Urothelium cell line (cell line): Measurements from ENCODE around the gene FOXP1.

Source experiments
- DNase-seq: peaks from one replicate; pipeline ENCODE4 v3.0.0; 2011; ENCODE audit warnings: low spot score, mixed read lengths
- FAIRE-seq: peaks from 2 replicates; lab custom pipeline; 2011; peaks lifted over from hg19 to GRCh38; lab: Jason Lieb, UNC

The FOXP1 gene

GRCh38 chr3:71384837-71385716, 198.5 kb downstream of the FOXP1 start:
- DNase-seq: no peak
- FAIRE-seq: no peak

- DNase-seq (no peak), FAIRE-seq (no peak)
These were observed 199.1 kb downstream of the FOXP1 start for GRCh38 chr3:71384388-71384787.

- FAIRE-seq (no peak), DNase-seq (no peak)
These were observed 203.4 kb downstream of the FOXP1 start for GRCh38 chr3:71380096-71380495.

GRCh38 chr3:71378509-71378908, 205.0 kb downstream of the FOXP1 start:
- FAIRE-seq: no peak
- no peak for DNase-seq

GRCh38 chr3:71376911-71377310, 206.6 kb downstream of the FOXP1 start:
- no peak for DNase-seq
- no peak for FAIRE-seq

- FAIRE-seq: no peak
- DNase-seq: no peak
These were observed 207.0 kb downstream of the FOXP1 start for GRCh38 chr3:71376503-71376902.

GRCh38 chr3:71374582-71374981, 208.9 kb downstream of the FOXP1 start:
- DNase-seq (no peak), FAIRE-seq (no peak)

GRCh38 chr3:71372911-71373637, 210.5 kb downstream of the FOXP1 start:
- DNase-seq (no peak), FAIRE-seq (no peak)

- no peak for FAIRE-seq
- no peak for DNase-seq
These were observed 211.2 kb downstream of the FOXP1 start for GRCh38 chr3:71372241-71372768.

GRCh38 chr3:71371282-71371681, 212.2 kb downstream of the FOXP1 start:
- DNase-seq: no peak
- FAIRE-seq: no peak

GRCh38 chr3:71370467-71370866, 213.1 kb downstream of the FOXP1 start:
- FAIRE-seq (no peak), DNase-seq (no peak)

- no peak for DNase-seq
- no peak for FAIRE-seq
These were observed 213.7 kb downstream of the FOXP1 start for GRCh38 chr3:71369701-71370391.

- FAIRE-seq: no peak
- DNase-seq: no peak
These were observed 216.4 kb downstream of the FOXP1 start for GRCh38 chr3:71366988-71367604.

GRCh38 chr3:71361334-71361890, 222.1 kb downstream of the FOXP1 start:
- no peak for FAIRE-seq

GRCh38 chr3:71360764-71361163, 222.8 kb downstream of the FOXP1 start:
- DNase-seq (no peak), FAIRE-seq (no peak)

More at GRCh38 chr3:71361334-71361890, 222.1 kb downstream of the FOXP1 start:
- DNase-seq: no peak

GRCh38 chr3:71360180-71360579, 223.3 kb downstream of the FOXP1 start:
- DNase-seq (no peak), FAIRE-seq (no peak)

GRCh38 chr3:71358243-71358642, 225.3 kb downstream of the FOXP1 start:
- no peak for DNase-seq
- FAIRE-seq: no peak

- no peak for FAIRE-seq
- no peak for DNase-seq
These were observed 227.3 kb downstream of the FOXP1 start for GRCh38 chr3:71356265-71356664.

- no peak for DNase-seq
- FAIRE-seq: no peak
These were observed 227.7 kb downstream of the FOXP1 start for GRCh38 chr3:71355862-71356261.

GRCh38 chr3:71355037-71355436, 228.5 kb downstream of the FOXP1 start:
- DNase-seq (no peak), FAIRE-seq (no peak)
